Retina (tissue), 1 donor: ENCODE results near the gene MAST2.

Experiments used
- DNase-seq: peaks from one replicate; pipeline ENCODE4 v3.0.0-alpha.2; 2016

MAST2 gene

DNA sequence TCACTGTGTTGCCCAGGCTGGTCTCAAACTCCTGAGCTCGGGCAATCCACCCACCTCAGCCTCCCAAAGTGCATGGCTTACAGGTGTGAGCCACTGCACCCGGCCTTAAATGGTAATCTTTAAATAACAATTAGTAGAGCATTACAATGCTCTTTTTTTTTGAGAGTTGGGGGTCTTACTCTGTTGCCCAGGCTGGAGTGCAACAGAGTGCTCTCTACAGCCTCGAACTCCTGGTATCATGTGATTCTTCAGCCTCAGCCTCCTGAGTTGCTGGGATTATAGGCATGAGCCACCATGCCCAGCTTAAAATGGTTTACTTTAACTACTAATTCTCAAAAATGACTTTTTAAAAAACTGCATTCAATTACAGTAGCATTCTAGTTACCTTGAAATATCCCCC, 276.8 kb downstream of the MAST2 start:
- DNase-seq = no peak

GRCh38 chr1:46081206-46081605, 277.8 kb downstream of the MAST2 start:
- no peak for DNase-seq

- no peak for DNase-seq
These were observed 278.2 kb downstream of the MAST2 start for GRCh38 chr1:46081619-46082018.

DNA sequence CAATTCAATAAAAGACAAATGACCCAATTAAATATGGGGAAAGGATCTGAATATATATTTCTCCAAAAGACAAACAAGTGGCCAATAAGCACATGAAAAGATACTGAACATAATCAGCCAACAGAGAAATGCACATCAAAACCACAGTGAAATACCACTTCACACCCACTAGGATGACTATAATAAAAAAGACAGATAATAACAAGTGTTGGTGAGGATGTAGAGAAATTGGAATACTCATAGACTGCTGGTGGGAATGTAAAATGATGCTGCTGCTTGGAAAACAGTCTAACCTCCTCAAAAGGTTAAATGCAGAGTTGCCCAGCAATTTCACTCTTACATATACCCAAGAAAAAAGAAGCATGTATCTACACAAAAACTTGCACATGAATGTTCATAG, 280.2 kb downstream of the MAST2 start:
- DNase-seq = no peak

DNA sequence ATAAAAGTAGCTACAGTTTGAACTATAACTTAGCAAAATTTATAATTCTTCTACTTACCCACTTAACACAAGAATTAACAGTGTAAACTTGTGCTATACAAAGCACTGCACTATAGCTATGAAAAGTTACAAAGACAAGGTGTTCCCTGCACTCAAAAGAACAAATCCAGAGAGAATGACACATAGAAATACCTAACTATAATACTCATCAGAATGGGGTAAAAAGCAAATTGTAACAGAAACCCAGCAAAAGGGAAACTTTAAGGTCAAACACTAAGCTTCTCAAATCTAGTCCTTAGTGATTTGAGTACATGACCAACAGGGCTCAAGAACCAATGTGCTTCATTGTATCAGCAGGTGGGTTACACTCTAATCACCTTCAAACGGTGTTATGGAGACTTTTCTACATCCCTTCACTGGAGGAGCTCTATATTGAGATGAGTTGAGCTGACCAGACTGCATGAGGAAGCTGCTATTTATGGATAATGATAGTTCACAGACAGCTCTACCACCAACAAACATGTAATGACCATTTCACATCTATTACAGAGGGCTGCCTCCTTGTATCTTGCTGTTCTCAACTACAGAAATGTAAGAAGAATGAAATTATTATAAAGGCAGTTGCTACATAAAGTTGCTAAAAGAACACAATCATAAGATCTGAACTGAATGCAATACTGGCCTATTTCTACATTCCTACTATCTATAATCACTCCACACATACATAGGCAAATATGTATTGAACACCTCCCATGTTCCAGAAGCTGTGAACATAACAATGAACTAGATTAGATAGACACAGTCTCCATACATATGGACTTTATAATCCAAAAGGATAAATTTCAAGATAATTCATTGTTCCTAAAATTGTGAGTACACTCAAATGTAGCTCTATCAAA, 281.4 kb downstream of the MAST2 start:
- no peak for DNase-seq
